GM10266 (cell line): ENCODE measurements around the gene FRMD8.

ENCODE experiments used
- DNase-seq: peaks from one replicate; pipeline ENCODE4 v3.0.0; 2012; ENCODE audit errors: extremely low spot score
- CTCF ChIP-seq: IDR thresholded peaks from 2 replicates; pipeline ENCODE4 v1.5.1; 2012; ENCODE audit warnings: mild to moderate bottlenecking, low read depth; ENCODE audit not compliant: control insufficient read depth, insufficient read depth; ENCODE audit errors: missing control alignments

The FRMD8 gene

GRCh38 chr11:65419460-65419771 lies 33.0 kb downstream of the FRMD8 start:
- DNase-seq: no peak
- no peak for TF ChIP-seq CTCF

GRCh38 chr11:65419772-65420481 lies 33.5 kb downstream of the FRMD8 start:
- TF ChIP-seq CTCF: no peak
- no peak for DNase-seq

GRCh38 chr11:65420506-65420905 lies 34.1 kb downstream of the FRMD8 start:
- no peak for TF ChIP-seq CTCF
- no peak for DNase-seq

- DNase-seq: no peak
Observed at GRCh38 chr11:65420979-65421793, 34.7 kb downstream of the FRMD8 start.

GRCh38 chr11:65421794-65422632 lies 35.6 kb downstream of the FRMD8 start:
- peak; percentile 82 for DNase-seq
- TF ChIP-seq CTCF: no peak

More at GRCh38 chr11:65420979-65421793, 34.7 kb downstream of the FRMD8 start:
- TF ChIP-seq CTCF: no peak

GRCh38 chr11:65422633-65423515 lies 36.4 kb downstream of the FRMD8 start, which contains the start of gene NEAT1:
TSS of gene NEAT1 (plus strand) at chr11:65422798.
- no peak for TF ChIP-seq CTCF
- peak; percentile 81 for DNase-seq
